GM12878 (cell line): ENCODE measurements around the gene ATN1. TPM values are rescaled to one million over a fixed set of nuclear protein-coding genes. Genes with fewer than 3 reads are reported as not detected.

ENCODE experiments used
- ATAC-seq: fragments of 200-7000 bp; cut with Tn5 transposase; 3 replicates; pipeline ENCODE4 v1.9.1; 2020; ENCODE audit warnings: mild to moderate bottlenecking, moderate library complexity
- BruUV-seq: library from RNA; stranded (reverse); fragments of 400-500 nt; replicated peaks from 2 replicates; lab custom pipeline; 2021; lab: Mats Ljungman, UMichigan
- CTCF ChIA-PET: fragments of 300-600 bp; sonication (Branson Sonifier 250); formaldehyde crosslinking; extraction: SDS; loops from one replicate; lab custom pipeline; 2021; ENCODE audit warnings: inconsistent platforms; lab: Yijun Ruan, JAX
- POLR2A ChIA-PET: fragments of 350-600 bp; formaldehyde crosslinking; extraction: SDS; loops from one replicate; lab custom pipeline; 2021; ENCODE audit warnings: inconsistent platforms; lab: Charles Lee
- RAD21 ChIA-PET: fragments of 300-600 bp; sonication (Branson Sonifier 250); formaldehyde crosslinking; loops from one replicate; lab custom pipeline; 2023; ENCODE audit warnings: antibody characterized with exemption; ENCODE audit not compliant: unreplicated experiment; lab: Charles Lee
- SMC1A ChIA-PET: fragments of 300-600 bp; sonication (Branson Sonifier 250); formaldehyde crosslinking; loops from one replicate; lab custom pipeline; 2023; ENCODE audit not compliant: unreplicated experiment, uncharacterized antibody; lab: Charles Lee
- DNase-seq: peaks from one replicate; pipeline ENCODE4 v3.0.0-alpha.2; 2011; ENCODE audit warnings: low read depth, low spot score
- FAIRE-seq: peaks from 3 replicates; lab custom pipeline; 2011; peaks lifted over from hg19 to GRCh38; lab: Jason Lieb, UNC
- H2AFZ ChIP-seq: 2 replicates; pipeline ENCODE4 v1.6.0; 2011; ENCODE audit warnings: low read depth, low read length, control low read depth; ENCODE audit not compliant: control insufficient read depth
- H3K27ac ChIP-seq: 2 replicates; pipeline ENCODE4 v1.5.1; 2011; ENCODE audit warnings: control low read depth; ENCODE audit not compliant: control insufficient read depth, insufficient read depth
- H3K27me3 ChIP-seq, 2 experiments: replicated peaks in 1 of 2; 2 replicates each; pipeline versions ENCODE4 v1.6.0 to v1.6.1; 2011; ENCODE audit warnings: low read length in 1 of 2; ENCODE audit not compliant: control insufficient read depth in 2 of 2, insufficient read depth in 2 of 2
- H3K36me3 ChIP-seq, 2 experiments: 2 replicates each; pipeline ENCODE4 v1.5.1; 2011; ENCODE audit warnings: low read length in 1 of 2; ENCODE audit not compliant: control insufficient read depth in 2 of 2, insufficient read depth in 2 of 2
- H3K4me1 ChIP-seq: 2 replicates; pipeline ENCODE4 v1.6.1; 2011; ENCODE audit warnings: mild to moderate bottlenecking, low read length, moderate library complexity, mixed read lengths; ENCODE audit not compliant: control insufficient read depth, insufficient read depth
- H3K4me2 ChIP-seq: 2 replicates; pipeline ENCODE4 v1.6.0; 2011; ENCODE audit warnings: control low read depth; ENCODE audit not compliant: control insufficient read depth, insufficient read depth
- H3K4me3 ChIP-seq: fragments of 200-600 bp; sonication (generic); 2 replicates; pipeline ENCODE4 v1.5.1; 2016
- H3K79me2 ChIP-seq: 2 replicates; pipeline ENCODE4 v1.6.0; 2011; ENCODE audit warnings: low read length; ENCODE audit not compliant: control insufficient read depth, insufficient read depth
- H3K9ac ChIP-seq: 2 replicates; pipeline ENCODE4 v1.8.0; 2011; ENCODE audit warnings: low read length, control low read depth, mixed read lengths; ENCODE audit not compliant: control insufficient read depth, insufficient read depth
- H3K9me3 ChIP-seq: replicated peaks from 3 replicates; pipeline ENCODE4 v1.5.1; 2011; ENCODE audit warnings: mild to moderate bottlenecking, low read length; ENCODE audit not compliant: control insufficient read depth, insufficient read depth
- H4K20me1 ChIP-seq: 2 replicates; pipeline ENCODE4 v1.6.0; 2011; ENCODE audit not compliant: control insufficient read depth, insufficient read depth
- ATF7 ChIP-seq: fragments of 450-650 bp; IDR thresholded peaks from 2 replicates; pipeline ENCODE4 v1.6.1; 2016; ENCODE audit warnings: low read depth, mild to moderate bottlenecking
- CEBPB ChIP-seq, 2 experiments: fragments of 150-350 bp in 1 of 2; IDR thresholded peaks; 2 replicates each; pipeline ENCODE4 v1.6.1; 2012 to 2014; ENCODE audit warnings: low read depth in 2 of 2, low read length in 2 of 2, borderline replicate concordance in 1 of 2, inconsistent platforms in 1 of 2
- HDAC2 ChIP-seq: fragments of 200-600 bp; sonication (generic); IDR thresholded peaks from 2 replicates; pipeline ENCODE4 v1.6.1; 2017
- MEF2B ChIP-seq: fragments of 450-650 bp; IDR thresholded peaks from 2 replicates; pipeline ENCODE4 v1.6.1; 2018; ENCODE audit warnings: mild to moderate bottlenecking, moderate library complexity; ENCODE audit not compliant: partially characterized antibody, poor library complexity, severe bottlenecking
- NBN ChIP-seq: fragments of 450-650 bp; IDR thresholded peaks from 2 replicates; pipeline ENCODE4 v1.6.1; 2016
- NFIC ChIP-seq: IDR thresholded peaks from 2 replicates; pipeline ENCODE4 v1.6.1; 2012; ENCODE audit warnings: low read depth, mild to moderate bottlenecking, inconsistent platforms, low read length, moderate library complexity
- PML ChIP-seq: IDR thresholded peaks from 2 replicates; pipeline ENCODE4 v1.6.1; 2012; ENCODE audit warnings: low read length, inconsistent platforms
- POLR2AphosphoS5 ChIP-seq: IDR thresholded peaks from 2 replicates; pipeline ENCODE4 v1.6.1; 2011; ENCODE audit warnings: mild to moderate bottlenecking, low read length, inconsistent platforms
- RCOR1 ChIP-seq: conservative IDR thresholded peaks from 2 replicates; pipeline ENCODE4 v1.6.1; 2012; ENCODE audit warnings: low read depth, low read length, improper control_type of control experiment
- SMAD1 ChIP-seq: fragments of 450-650 bp; IDR thresholded peaks from 2 replicates; pipeline ENCODE4 v1.6.1; 2018; ENCODE audit warnings: mild to moderate bottlenecking, low read depth; ENCODE audit not compliant: partially characterized antibody
- SMC3 ChIP-seq: IDR thresholded peaks from 2 replicates; pipeline ENCODE4 v1.6.1; 2011; ENCODE audit warnings: low read length, improper control_type of control experiment, borderline replicate concordance
- SRF ChIP-seq, 2 experiments: IDR thresholded peaks; 2 replicates each; pipeline ENCODE4 v1.6.1; 2011; ENCODE audit warnings: low read depth in 2 of 2, low read length in 2 of 2, mild to moderate bottlenecking in 1 of 2, moderate library complexity in 1 of 2
- YY1 ChIP-seq: IDR thresholded peaks from 2 replicates; pipeline ENCODE4 v1.6.1; 2011; ENCODE audit warnings: low read depth, mild to moderate bottlenecking, low read length
- ZBTB33 ChIP-seq: fragments of 450-650 bp; IDR thresholded peaks from 2 replicates; pipeline ENCODE4 v1.6.1; 2017; ENCODE audit warnings: mild to moderate bottlenecking
- WGBS: methylation state at CpG from one replicate; pipeline ENCODE4 v1.1.6; 2016; ENCODE audit warnings: low lambda C conversion rate; ENCODE audit not compliant: insufficient replicate concordance, insufficient coverage; ENCODE audit errors: missing lambda C conversion rate; 5-methylcytosine and 5-hydroxymethylcytosine counted together
- in situ Hi-C: fragments of 300-500 bp; cut with MboI; formaldehyde crosslinking; loops from 9 replicates; pipeline ENCODE4 v1.14.3; 2018; ENCODE audit warnings: mixed read lengths
- intact Hi-C: fragments of 100-400 bp; cut with micrococcal nuclease; formaldehyde crosslinking; loops from one replicate; pipeline ENCODE4 v1.14.2; 2022; ENCODE audit not compliant: unreplicated experiment
- polyA plus RNA-seq, 11 experiments: library from polyadenylated mRNA; depleted of rRNA in 4 of 11; unstranded in 6 of 11; stranded (reverse) in 5 of 11; fragments of >200 nt; fragmentation: Nextera tagmentation in 4 of 11; fragmentation: Illumina TruSeq in 1 of 11; extraction: Ambion mirVana in 4 of 11; extraction: Trizol in 1 of 11; gene quantifications; 1 replicate in 1 of 11; 2 replicates in 10 of 11; pipeline versions ENCODE4 v1.2.1 to v1.2.3, GENCODE V29; 2011 to 2016; ENCODE audit warnings: inconsistent platforms in 2 of 11, missing spikeins in 2 of 11, low read depth in 1 of 11
- total RNA-seq, 4 experiments: library from RNA; depleted of rRNA in 3 of 4; stranded (reverse); fragments of >200 nt in 3 of 4; fragmentation: Illumina TruSeq in 1 of 4; extraction: Trizol in 1 of 4; gene quantifications; 2 replicates each; pipeline versions ENCODE4 v1.2.1 to v1.2.3, GENCODE V29; 2013 to 2021

ATN1 gene
- total and polyA plus RNA-seq, 10 of the 15 experiments (the other 5 are each of a cell fraction or from before 2014, with no cell fraction given) = 0.08 to 44.5 (median 5.0) TPM

GRCh38 chr12:6914947-6915788, 12.6 kb upstream of the ATN1 start (continued):
- TF ChIP-seq ZBTB33 (no peak), YY1 (peak; percentile 78), MEF2B (peak; percentile 28), POLR2AphosphoS5 (no peak), HDAC2 (no peak)

DNA sequence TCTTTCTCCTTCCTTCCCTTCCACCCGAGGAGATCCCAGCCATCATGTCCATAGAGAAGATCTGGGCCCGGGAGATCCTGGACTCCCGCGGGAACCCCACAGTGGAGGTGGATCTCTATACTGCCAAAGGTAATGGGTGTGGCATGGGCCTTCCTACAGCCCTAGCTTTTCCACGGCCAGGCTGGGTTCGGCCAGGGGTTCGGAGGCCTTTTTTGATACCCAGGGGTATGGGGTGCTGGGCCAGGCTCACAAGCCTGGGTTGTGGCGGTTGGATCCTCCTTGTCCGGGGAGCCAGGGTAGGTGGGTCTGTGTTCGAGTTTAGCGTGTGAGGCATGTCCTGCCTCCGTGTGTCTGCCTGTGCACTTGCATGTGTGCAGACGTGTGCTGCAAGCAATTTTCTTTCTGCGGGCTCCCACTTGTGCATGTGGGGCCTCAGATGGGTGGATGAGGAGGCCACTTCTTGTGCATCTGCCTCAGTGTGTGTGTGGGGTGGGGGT, 11.9 kb upstream of the ATN1 start:
- no peak overlapping the region for H3K9ac ChIP-seq
- BruUV-seq = no TSS peak
- CTCF ChIA-PET = interaction anchor here (0.6 to 4.6 kb wide), 4 partner anchors 9 to 46 kb away, joined by 3 to 20 read pairs (median 11); partner anchors contain the start of gene SPSB2
- RAD21 ChIA-PET = interaction anchor here (0.7 kb wide), 1 partner anchor 24 kb away, joined by 3 read pairs; no protein-coding TSS in a partner anchor
- no peaks in the 10 kb centered on the region for H3K27me3 ChIP-seq
- in situ Hi-C loops (no loop called here), intact Hi-C loops (no loop called here)
- DNase-seq = no peak
- FAIRE-seq = no peak
- SMC1A ChIA-PET = interaction anchor here (0.8 to 3.1 kb wide), 2 partner anchors 24 to 29 kb away, joined by 3 to 16 read pairs; no protein-coding TSS in a partner anchor
- no peak overlapping the region for H2AFZ ChIP-seq
- no peak for TF ChIP-seq SMC3
- no peak for TF ChIP-seq NBN
- TF ChIP-seq NFIC = no peak
- TF ChIP-seq SMAD1 = no peak
- TF ChIP-seq RCOR1 = no peak
- TF ChIP-seq CEBPB (IDR thresholded peaks at IDR 0.05; ENCODE audit: borderline replicate concordance in 1 of 2, low read depth in 2 of 2, low read length in 2 of 2) = no peak
- no peak for TF ChIP-seq ATF7
- TF ChIP-seq PML = no peak
- no peak for TF ChIP-seq SRF (IDR thresholded peaks at IDR 0.05; ENCODE audit: low read depth in 2 of 2, low read length in 2 of 2)
- peaks cover 11% of the 10 kb centered on the region for H3K4me1 ChIP-seq
- peak overlapping the region; percentile 97; the same call in 1 of the 2 replicates for H3K4me2 ChIP-seq
- peak overlapping the region; percentile 100 for H3K4me3 ChIP-seq
- H4K20me1 ChIP-seq = no peaks in the 10 kb centered on the region
- 82% methylated on average over 13 of the region's 14 CpGs for WGBS
- POLR2A ChIA-PET = interaction anchor here (0.7 to 2.2 kb wide), 7 partner anchors 9 to 65 kb away, joined by 3 to 9 read pairs (median 3); partner anchors contain the start of genes C12orf57, CDCA3, RNU7-1 and SPSB2
- peaks cover 2 to 6% of the 10 kb centered on the region in 2 experiments; a peak in 2 of 4 replicates for H3K36me3 ChIP-seq
- no peak for ATAC-seq
- no peak overlapping the region for H3K27ac ChIP-seq
- peaks cover 23% of the 10 kb centered on the region for H3K79me2 ChIP-seq
- no peaks in the 10 kb centered on the region for H3K9me3 ChIP-seq
